PC-9 (cell line): ENCODE results near the gene PBX1.

ENCODE experiments used
- EZH2 ChIP-seq: fragments of 200-600 bp; sonication (generic); IDR thresholded peaks from 2 replicates; pipeline ENCODE4 v1.8.0; 2017; ENCODE audit warnings: antibody characterized with exemption, low read depth
- TF ChIP-seq, protein P1 (sequence below): fragments of 200-600 bp; sonication (generic); conservative IDR thresholded peaks from 2 replicates; pipeline ENCODE4 v1.6.1; 2017; ENCODE audit warnings: mixed run types, antibody characterized with exemption, mild to moderate bottlenecking, moderate library complexity

- TF ChIP-seq, protein P1, sequence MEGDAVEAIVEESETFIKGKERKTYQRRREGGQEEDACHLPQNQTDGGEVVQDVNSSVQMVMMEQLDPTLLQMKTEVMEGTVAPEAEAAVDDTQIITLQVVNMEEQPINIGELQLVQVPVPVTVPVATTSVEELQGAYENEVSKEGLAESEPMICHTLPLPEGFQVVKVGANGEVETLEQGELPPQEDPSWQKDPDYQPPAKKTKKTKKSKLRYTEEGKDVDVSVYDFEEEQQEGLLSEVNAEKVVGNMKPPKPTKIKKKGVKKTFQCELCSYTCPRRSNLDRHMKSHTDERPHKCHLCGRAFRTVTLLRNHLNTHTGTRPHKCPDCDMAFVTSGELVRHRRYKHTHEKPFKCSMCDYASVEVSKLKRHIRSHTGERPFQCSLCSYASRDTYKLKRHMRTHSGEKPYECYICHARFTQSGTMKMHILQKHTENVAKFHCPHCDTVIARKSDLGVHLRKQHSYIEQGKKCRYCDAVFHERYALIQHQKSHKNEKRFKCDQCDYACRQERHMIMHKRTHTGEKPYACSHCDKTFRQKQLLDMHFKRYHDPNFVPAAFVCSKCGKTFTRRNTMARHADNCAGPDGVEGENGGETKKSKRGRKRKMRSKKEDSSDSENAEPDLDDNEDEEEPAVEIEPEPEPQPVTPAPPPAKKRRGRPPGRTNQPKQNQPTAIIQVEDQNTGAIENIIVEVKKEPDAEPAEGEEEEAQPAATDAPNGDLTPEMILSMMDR: peak; percentile 66
- TF ChIP-seq EZH2: no peak
Measured at GRCh38 chr1:164673584-164674214, 114.7 kb downstream of the PBX1 start.
